ENCODE data around the gene PRSS33. TPM values are rescaled to one million over a fixed set of nuclear protein-coding genes. Genes with fewer than 3 reads are reported as not detected.
A peak's percentile ranks its signal among the peaks of the same experiment; 100 is the strongest.

PRSS33 gene
- total and polyA plus RNA-seq, 10 donors = 0.03 to 0.67 (median 0.32) TPM; not detected in 7

DNA sequence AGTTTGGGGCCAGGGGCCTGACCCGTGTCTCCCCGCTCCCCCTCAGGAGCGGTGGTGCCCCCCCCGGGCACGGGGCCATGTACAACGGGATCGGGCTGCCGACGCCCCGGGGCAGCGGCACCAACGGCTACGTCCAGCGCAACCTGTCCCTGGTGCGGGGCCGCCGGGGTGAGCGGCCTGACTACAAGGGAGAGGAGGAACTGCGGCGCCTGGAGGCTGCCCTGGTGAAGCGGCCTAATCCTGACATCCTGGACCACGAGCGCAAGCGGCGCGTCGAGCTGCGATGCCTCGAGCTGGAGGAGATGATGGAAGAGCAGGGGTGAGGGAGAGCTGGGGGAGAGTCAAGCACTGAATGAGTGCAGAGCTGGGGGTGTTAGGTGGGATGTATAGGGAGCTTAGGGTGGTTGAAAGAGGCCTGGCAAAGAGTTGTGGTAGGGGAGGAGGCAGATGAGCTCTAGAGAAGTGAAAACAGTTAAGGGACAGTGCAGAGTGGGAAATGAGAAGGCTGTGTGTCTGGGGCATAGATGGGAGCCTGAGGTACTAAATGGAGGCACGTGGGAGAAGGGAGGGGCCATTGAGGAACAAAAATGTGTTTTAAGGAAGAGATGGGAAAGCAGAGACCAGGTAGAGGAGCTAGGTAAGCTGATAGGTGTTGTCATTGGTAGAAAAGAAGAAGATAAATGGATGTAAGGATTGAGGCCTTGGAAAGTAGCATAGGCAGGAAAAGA is 30.9 kb downstream of the PRSS33 start:
- intact Hi-C loops (cut with DNase I; ENCODE audit: low total_unique reads) = no loop called here
- H3K36me3 ChIP-seq = peaks cover 3 to 55% (median 47%) of the 10 kb centered on the region in 6 donors
- H3K4me3 ChIP-seq = peak overlapping the region in 1 of 8 donors; percentile 97
- TF ChIP-seq POLR2AphosphoS5 (IDR thresholded peaks at IDR 0.05) = peak in 2 of 3 donors; percentile 31 to 64
- no peak for TF ChIP-seq POLR2A (IDR thresholded peaks at IDR 0.05)
- no peaks in the 10 kb centered on the region for H3K27me3 ChIP-seq (replicated peaks in 1 of 7)
- DNase-seq = peak; percentile 74
- no peaks in the 10 kb centered on the region for H3K9me3 ChIP-seq
- peaks cover 32 to 82% (median 58%) of the 10 kb centered on the region in 6 donors for H3K4me1 ChIP-seq
- 86 to 95% (median 90%) methylated on average over 24 to 30 of the region's 30 CpGs for WGBS, 5 donors
- peak overlapping the region in 2 of 8 donors; percentile 4 to 30 for H3K27ac ChIP-seq

GRCh38 chr16:2755158-2755557 is 32.2 kb downstream of the PRSS33 start:
- H3K36me3 ChIP-seq = peaks cover 3 to 42% (median 34%) of the 10 kb centered on the region in 6 donors

DNA sequence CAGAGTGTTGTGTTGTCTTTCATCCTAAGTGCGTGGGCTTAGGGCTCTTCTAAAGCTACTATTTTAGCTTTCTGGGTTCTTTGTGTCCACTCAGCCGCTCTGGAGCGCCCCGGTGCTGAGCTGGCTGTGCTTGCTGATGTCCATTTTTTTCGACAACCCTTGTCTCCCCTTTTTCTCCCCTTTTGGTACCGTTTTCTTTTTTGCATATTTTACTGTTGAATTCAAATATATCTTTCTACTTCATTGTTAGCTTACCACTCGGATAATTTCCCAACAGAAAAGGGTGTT is 33.7 kb downstream of the PRSS33 start:
- 1 to 3% (median 2%) methylated on average over 7 of the region's 7 CpGs for WGBS, 5 donors
- DNase-seq = peak; percentile 60
- no peaks in the 10 kb centered on the region for H3K9me3 ChIP-seq
- no peaks in the 10 kb centered on the region for H3K27me3 ChIP-seq (replicated peaks in 1 of 7)
- peaks cover 32 to 72% (median 59%) of the 10 kb centered on the region in 6 donors for H3K4me1 ChIP-seq
- peak overlapping the region in 7 of 8 donors; percentile 98 to 100 (median 100) for H3K27ac ChIP-seq
- intact Hi-C loops (cut with DNase I; ENCODE audit: low total_unique reads) = no loop called here
- H3K36me3 ChIP-seq = peaks cover 0 to 27% (median 19%) of the 10 kb centered on the region in 6 donors
- no peak for TF ChIP-seq POLR2AphosphoS5 (IDR thresholded peaks at IDR 0.05)
- TF ChIP-seq POLR2A (IDR thresholded peaks at IDR 0.05) = no peak
- TF ChIP-seq, protein P1, sequence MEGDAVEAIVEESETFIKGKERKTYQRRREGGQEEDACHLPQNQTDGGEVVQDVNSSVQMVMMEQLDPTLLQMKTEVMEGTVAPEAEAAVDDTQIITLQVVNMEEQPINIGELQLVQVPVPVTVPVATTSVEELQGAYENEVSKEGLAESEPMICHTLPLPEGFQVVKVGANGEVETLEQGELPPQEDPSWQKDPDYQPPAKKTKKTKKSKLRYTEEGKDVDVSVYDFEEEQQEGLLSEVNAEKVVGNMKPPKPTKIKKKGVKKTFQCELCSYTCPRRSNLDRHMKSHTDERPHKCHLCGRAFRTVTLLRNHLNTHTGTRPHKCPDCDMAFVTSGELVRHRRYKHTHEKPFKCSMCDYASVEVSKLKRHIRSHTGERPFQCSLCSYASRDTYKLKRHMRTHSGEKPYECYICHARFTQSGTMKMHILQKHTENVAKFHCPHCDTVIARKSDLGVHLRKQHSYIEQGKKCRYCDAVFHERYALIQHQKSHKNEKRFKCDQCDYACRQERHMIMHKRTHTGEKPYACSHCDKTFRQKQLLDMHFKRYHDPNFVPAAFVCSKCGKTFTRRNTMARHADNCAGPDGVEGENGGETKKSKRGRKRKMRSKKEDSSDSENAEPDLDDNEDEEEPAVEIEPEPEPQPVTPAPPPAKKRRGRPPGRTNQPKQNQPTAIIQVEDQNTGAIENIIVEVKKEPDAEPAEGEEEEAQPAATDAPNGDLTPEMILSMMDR (IDR thresholded peaks at IDR 0.05 in 8 of 11, conservative IDR thresholded peaks at IDR 0.05 in 3 of 11) = no peak
- H3K4me3 ChIP-seq = peak overlapping the region; percentile 63 to 97 (median 86)

More at GRCh38 chr16:2755158-2755557, 32.2 kb downstream of the PRSS33 start:
- Histone ChIP-seq H3K27ac (peak overlapping the region in 2 of 8 donors; percentile 5 to 30), H3K27me3 (replicated peaks in 1 of 7) (no peaks in the 10 kb centered on the region), H3K4me3 (peak overlapping the region in 6 of 8 donors; percentile 63 to 97 (median 86)), H3K9me3 (no peaks in the 10 kb centered on the region), H3K4me1 (peaks cover 32 to 82% (median 63%) of the 10 kb centered on the region in 6 donors)
- 21 to 44% (median 26%) methylated on average over 3 of the region's 3 CpGs for WGBS, 5 donors
- TF ChIP-seq, protein P1 (IDR thresholded peaks at IDR 0.05 in 8 of 11, conservative IDR thresholded peaks at IDR 0.05 in 3 of 11) = no peak
- TF ChIP-seq POLR2A (IDR thresholded peaks at IDR 0.05) (no peak), POLR2AphosphoS5 (IDR thresholded peaks at IDR 0.05) (no peak)
- DNase-seq = no peak
- intact Hi-C loops (cut with DNase I; ENCODE audit: low total_unique reads) = no loop called here

DNA sequence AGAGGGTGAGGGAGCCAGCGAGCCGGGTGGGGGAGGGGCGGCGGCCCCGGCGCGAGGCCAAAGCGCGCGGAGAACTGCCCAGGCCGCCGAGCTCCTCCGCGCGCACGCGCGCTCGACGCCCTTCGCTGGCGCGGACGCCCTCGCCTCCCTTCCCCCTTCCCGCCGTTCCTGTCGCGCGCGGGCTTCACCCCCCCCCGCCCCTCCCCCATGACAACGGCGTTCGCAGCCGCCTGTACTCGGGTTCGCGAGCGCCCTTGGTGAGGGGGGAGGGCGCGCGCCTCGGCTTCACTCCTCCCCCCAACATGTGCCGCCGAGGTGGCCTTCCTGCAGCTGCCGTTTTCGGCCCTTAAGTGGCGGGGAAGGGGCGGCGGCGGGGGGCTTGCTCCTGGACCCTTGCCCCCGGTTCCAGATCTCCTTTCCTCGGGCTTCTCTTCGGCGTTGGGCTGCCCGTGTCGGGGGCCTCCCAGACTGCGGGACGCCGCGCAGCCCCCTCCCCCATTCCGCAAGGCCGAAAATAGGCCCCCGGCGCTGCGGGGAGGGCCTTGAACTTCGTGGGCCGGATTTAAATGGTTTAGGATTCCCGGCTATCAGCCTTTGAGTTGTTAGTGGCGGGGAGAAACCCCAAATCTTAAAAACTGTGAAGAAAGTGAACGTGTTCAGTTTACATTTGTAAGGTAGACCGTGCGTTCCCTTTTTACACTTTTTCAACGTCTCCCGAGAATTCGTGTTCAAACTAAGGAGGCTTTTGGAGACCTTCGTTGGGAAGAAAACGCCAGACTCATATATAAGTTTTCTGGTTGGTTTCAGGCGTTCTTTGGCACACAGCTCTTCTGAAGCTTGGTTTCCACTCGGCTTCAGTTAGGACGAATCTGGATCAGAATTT is 34.3 kb downstream of the PRSS33 start:
- H3K36me3 ChIP-seq = peaks cover 0 to 21% (median 14%) of the 10 kb centered on the region in 6 donors

More for the DNA sequence above, 34.3 kb downstream of the PRSS33 start:
- H3K9me3 ChIP-seq = no peaks in the 10 kb centered on the region
- peaks cover 32 to 66% (median 56%) of the 10 kb centered on the region in 6 donors for H3K4me1 ChIP-seq
- 0 to 2% (median 1%) methylated on average over 39 to 79 of the region's 82 CpGs for WGBS, 5 donors
- no peaks in the 10 kb centered on the region for H3K27me3 ChIP-seq (replicated peaks in 1 of 7)
- peak overlapping the region; percentile 63 to 97 (median 86) for H3K4me3 ChIP-seq
- TF ChIP-seq, protein P1 (IDR thresholded peaks at IDR 0.05 in 8 of 11, conservative IDR thresholded peaks at IDR 0.05 in 3 of 11) = no peak
- TF ChIP-seq POLR2AphosphoS5 (IDR thresholded peaks at IDR 0.05) (no peak), POLR2A (IDR thresholded peaks at IDR 0.05) (no peak)
- H3K27ac ChIP-seq = peak overlapping the region; percentile 98 to 100 (median 100)
- no peak for DNase-seq
- intact Hi-C loops (cut with DNase I; ENCODE audit: low total_unique reads) = no loop called here

Measured in spleen (tissue), 11 donors.